AG04450 (cell line): ENCODE results near the gene PDC. TPM values are rescaled to one million over a fixed set of nuclear protein-coding genes. Genes with fewer than 3 reads are reported as not detected.
"Not testable (repeated sequence)": the region's sequence is repeated elsewhere in the genome, so short reads cannot be mapped to it uniquely, and the experiment has no call there.

Source experiments
- CTCF ChIA-PET: fragments of 300-600, 350-600 bp; formaldehyde crosslinking; extraction: SDS; loops from one replicate; lab custom pipeline; 2022; ENCODE audit warnings: antibody characterized with exemption, inconsistent platforms; lab: Charles Lee
- POLR2A ChIA-PET: fragments of 350-600 bp; formaldehyde crosslinking; extraction: SDS; loops from one replicate; lab custom pipeline; 2021; ENCODE audit warnings: antibody characterized with exemption, inconsistent platforms; lab: Yijun Ruan, JAX
- DNase-seq: peaks from one replicate; pipeline ENCODE4 v3.0.0-alpha.2; 2011; ENCODE audit warnings: low read depth, low spot score
- H3K27ac ChIP-seq: one replicate; pipeline ENCODE4 v1.5.1; 2012; ENCODE audit warnings: low read depth, low read length, control low read depth
- H3K27me3 ChIP-seq: one replicate; pipeline ENCODE4 v1.6.0; 2012; ENCODE audit warnings: low read length; ENCODE audit not compliant: control insufficient read depth, insufficient read depth
- H3K4me3 ChIP-seq: 2 replicates; pipeline ENCODE4 v1.5.1; 2011; ENCODE audit warnings: mild to moderate bottlenecking, low read depth, low read length, control low read depth
- H3K9me3 ChIP-seq: 2 replicates; pipeline ENCODE4 v1.5.1; 2012; ENCODE audit warnings: low read length; ENCODE audit not compliant: control insufficient read depth, insufficient read depth
- CTCF ChIP-seq: IDR thresholded peaks from 2 replicates; pipeline ENCODE4 v1.5.1; 2011; ENCODE audit warnings: low read depth, low read length, control low read depth, inconsistent platforms
- polyA plus RNA-seq: library from polyadenylated mRNA; depleted of rRNA; stranded (reverse); fragments of >200 nt; gene quantifications from 2 replicates; pipeline ENCODE4 v1.2.3, GENCODE V29; 2011; rRNA removed

PDC gene
- polyA plus RNA-seq, 1 experiment, result not detected

- no peaks in the 10 kb centered on the region for H3K9me3 ChIP-seq
- H3K4me3 ChIP-seq, result no peak overlapping the region
- no peak overlapping the region for H3K27ac ChIP-seq
- DNase-seq, result peak; percentile 11
- ChIA-PET CTCF (interaction anchor here (0.6 to 1.4 kb wide), 44 partner anchors 9 to 949 kb away, joined by 3 to 16 read pairs (median 4); partner anchors contain the start of genes ODR4 and TPR), POLR2A (no interaction called here)
- peak; percentile 79 for TF ChIP-seq CTCF
- no peaks in the 10 kb centered on the region for H3K27me3 ChIP-seq
These were observed 56.4 kb downstream of the PDC start for GRCh38 chr1:186404454-186405051.

DNA sequence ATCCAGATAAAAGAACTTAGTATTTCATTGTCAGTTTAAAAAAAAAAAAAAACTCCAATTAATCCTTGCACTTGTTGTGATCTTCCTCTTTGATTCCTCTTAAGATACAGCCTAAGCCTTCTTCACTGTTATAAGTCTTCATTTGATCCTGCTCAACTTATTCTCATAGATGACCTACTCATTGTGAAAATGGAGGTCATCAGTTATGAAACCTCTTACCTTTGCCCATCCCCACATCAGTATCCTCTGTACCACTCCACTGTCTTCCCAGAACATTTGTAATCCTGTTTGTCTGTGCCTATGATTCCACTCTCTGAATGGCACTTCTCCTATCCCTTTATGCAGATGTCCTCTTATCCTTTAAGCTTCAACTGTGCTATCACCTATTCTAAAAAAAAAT, 57.3 kb downstream of the PDC start:
- no peak for DNase-seq
- TF ChIP-seq CTCF, result no peak
- H3K27me3 ChIP-seq, result no peaks in the 10 kb centered on the region
- no peaks in the 10 kb centered on the region for H3K9me3 ChIP-seq
- no peak overlapping the region for H3K4me3 ChIP-seq
- ChIA-PET CTCF (interaction anchor here (0.6 to 1.4 kb wide), 42 partner anchors 8 to 648 kb away, joined by 3 to 16 read pairs (median 4); partner anchors contain the start of genes ODR4 and TPR), POLR2A (no interaction called here)
- no peak overlapping the region for H3K27ac ChIP-seq

GRCh38 chr1:186401446-186401845, 59.5 kb downstream of the PDC start:
- CTCF ChIA-PET, result interaction anchor here (2.4 kb wide), 1 partner anchor 26 kb away, joined by 13 read pairs; the partner anchor contains the start of genes ODR4 and TPR
- DNase-seq, H3K27ac ChIP-seq, POLR2A ChIA-PET, H3K9me3 ChIP-seq, H3K27me3 ChIP-seq, H3K4me3 ChIP-seq: not testable (repeated sequence)

Other genes starting within 250 kb of the PDC start
- 0.04 TPM in 2 replicates for gene PRG4, start 164.8 kb downstream of the PDC start, polyA plus RNA-seq
- 47.6 and 48.5 TPM in 2 replicates for gene TPR, start 85.9 kb downstream of the PDC start, polyA plus RNA-seq
- 9.7 and 16.8 TPM in 2 replicates for gene ODR4, start 85.3 kb downstream of the PDC start, polyA plus RNA-seq
- 2.1 and 2.7 TPM in 2 replicates for gene PTGS2, start 219.3 kb upstream of the PDC start, polyA plus RNA-seq